ENCODE measurements around the gene CNR2.
"Not testable (repeated sequence)": the region's sequence is repeated elsewhere in the genome, so short reads cannot be mapped to it uniquely, and the experiment has no call there.

The CNR2 gene

DNA sequence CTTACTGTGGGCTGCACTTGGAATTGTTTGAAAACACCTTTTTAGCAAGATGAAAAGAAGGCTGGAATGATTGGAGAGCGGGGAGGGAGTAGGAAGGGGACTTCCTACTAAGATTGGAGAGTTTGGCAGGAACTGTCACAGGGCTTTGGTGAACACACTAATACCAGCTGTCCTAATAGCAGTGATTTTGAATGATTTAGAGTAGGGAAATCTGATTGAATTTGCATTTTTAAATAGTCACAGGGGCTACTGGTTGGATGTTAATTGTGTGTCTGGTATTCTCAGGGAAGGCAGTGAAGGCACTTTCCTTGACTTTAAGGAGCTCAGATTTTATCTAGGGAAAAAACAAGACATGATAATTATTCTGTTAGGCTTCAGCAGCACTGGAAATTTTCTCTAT lies 85.4 kb downstream of the CNR2 start:
- DNase-seq: no peak

DNA sequence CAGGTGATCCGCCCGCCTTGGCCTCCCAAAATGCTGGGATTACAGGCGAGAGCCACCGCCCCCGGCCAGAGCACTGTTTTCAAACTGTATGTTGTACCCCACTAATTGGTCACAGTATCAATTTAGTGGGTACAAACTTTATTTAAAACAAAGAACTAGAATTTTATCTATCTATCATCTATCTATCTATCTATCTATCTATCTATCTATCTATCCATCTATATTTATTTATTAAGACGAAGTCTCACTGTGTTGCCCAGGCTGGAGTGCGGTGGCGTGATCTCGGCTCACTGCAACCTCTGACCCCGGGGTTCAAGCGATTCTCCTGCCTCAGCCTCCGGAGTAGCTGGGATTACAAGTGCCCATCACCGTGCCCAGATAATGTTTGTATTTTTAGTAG lies 86.6 kb downstream of the CNR2 start:
- DNase-seq: not testable (repeated sequence)

DNA sequence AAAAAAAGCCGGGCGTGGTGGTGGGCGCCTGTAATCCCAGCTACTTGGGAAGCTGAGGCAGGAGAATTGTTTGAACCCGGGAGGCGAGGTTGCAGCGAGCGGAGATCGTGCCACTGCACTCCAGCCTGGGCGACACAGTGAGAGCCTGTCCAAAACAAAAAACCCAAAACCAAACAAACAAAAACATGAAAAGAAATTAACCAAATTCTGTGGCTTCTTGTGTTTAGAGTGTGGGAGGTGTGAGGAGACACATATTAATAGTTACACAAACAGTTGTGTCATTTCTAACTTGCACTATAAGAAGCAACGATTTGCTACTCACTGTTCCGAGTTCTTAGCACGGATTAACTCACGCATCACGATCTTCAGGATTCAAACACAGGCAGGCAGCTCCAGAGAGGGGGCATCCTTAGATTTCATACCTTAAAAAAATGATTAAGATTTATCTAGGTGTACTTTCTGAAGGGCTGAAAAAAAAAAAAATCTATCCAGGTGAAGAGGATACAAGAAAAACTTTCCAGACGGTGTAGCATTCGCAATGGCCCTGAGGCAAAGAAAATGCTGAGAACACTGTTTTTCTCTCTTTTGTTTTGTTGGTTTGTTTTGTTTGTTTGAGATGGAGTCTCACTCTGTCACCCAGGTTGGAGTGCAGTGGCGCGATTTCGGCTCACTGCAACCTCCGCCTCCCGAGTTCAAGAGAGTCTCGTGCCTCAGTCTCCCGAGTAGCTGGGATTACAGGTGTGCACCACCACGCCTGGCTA lies 87.2 kb downstream of the CNR2 start:
- DNase-seq: no peak

DNA sequence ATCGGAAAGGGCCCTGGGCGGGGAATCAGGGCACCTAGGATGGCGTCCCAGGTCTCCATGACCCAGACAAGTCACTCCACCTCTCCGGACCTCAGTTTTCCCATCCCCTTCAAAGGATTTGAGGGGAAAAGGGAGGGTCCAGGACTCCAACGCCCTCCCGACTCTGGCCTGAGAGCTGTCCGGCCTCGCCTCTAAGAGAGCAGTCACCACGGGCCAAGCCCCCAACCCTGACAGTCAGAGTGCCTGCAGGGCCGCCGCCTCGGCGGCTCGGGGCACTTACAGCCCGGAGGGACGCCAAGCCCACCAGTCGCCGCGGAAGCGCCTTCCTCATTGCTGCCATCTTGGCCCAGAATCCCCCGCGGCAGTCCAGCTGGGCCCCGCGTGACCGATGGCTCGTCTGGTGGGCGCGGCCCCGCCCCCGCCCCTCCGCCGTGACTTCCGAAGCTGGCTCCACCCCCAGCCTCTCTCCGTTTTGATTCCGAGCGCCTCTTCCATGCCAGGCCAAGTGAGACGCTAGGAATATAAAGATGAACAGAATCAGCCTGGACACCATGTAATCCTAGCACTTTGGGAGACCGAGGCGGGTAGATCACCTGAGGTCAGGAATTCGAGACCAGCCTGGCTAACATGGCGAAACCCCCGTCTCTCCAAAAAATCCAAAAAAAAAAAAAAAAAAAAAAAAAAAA lies 87.9 kb downstream of the CNR2 start, which contains the start of gene HMGCL:
TSS of gene HMGCL (minus strand) at position 354 of the 686 bp plus-strand sequence. CDS start at position 340, 14 bp downstream.
- DNase-seq: peak; percentile 83

DNA sequence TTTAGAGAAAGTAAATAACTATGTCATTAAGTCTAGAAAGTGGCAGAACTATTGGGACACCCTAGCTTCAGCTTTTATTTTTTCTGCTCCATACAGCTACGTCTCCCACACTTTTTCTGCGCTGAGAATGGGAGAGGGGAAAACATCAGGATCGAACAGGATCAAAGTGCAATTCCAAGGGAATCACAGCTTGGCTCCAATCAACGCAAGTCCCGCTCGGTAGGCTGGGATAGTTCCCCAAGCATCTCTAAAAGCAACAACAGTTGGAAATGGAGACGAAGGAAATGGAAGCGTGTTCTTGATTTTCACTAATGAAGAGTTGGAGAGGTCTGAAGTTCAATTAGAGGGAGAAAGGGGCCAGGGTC lies 88.5 kb downstream of the CNR2 start:
- no peak for DNase-seq

DNA sequence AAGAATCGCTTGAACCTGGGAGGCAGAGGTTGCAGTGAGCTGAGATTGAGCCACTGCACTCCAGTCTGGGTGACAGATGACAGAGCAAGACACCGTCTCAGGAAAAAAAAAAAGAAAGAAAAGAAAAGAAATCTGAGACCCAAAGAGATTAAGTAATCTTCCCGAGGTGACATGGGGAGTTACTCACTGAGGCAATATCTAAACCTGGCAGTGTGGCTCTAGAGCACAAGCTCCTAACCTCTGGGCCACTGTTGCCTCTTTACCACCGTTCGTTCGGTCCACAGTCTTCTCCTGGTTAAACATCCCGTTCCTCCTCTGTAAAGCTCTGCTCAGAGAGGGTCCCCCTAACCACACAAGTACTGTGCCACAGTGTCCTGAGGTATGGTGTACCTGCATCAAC lies 89.4 kb downstream of the CNR2 start:
- DNase-seq: no peak
